IMR-90 (cell line): ENCODE measurements around the gene FGF12. TPM values are rescaled to one million over a fixed set of nuclear protein-coding genes. Genes with fewer than 3 reads are reported as not detected.

Experiments
- ATAC-seq: fragments of 200-7000 bp; cut with Tn5 transposase; 2 replicates; pipeline ENCODE4 v1.9.1; 2020; ENCODE audit warnings: low read depth, mild to moderate bottlenecking, moderate library complexity
- BruUV-seq: library from RNA; stranded (reverse); fragments of 400-500 nt; replicated peaks from 2 replicates; lab custom pipeline; 2021; lab: Mats Ljungman, UMichigan
- CTCF ChIA-PET: fragments of 300-600 bp; formaldehyde crosslinking; extraction: SDS; loops from one replicate; lab custom pipeline; 2021; ENCODE audit warnings: antibody characterized with exemption; lab: Yijun Ruan, JAX
- POLR2A ChIA-PET: fragments of 300-600 bp; sonication (Branson Sonifier 250); formaldehyde crosslinking; loops from one replicate; lab custom pipeline; 2022; ENCODE audit warnings: antibody characterized with exemption; ENCODE audit not compliant: unreplicated experiment; lab: Charles Lee
- DNase-seq: peaks from one replicate; pipeline ENCODE4 v3.0.0; 2013
- H2AFZ ChIP-seq: replicated peaks from 2 replicates; pipeline ENCODE3; 2013; ENCODE audit warnings: low read length, mild to moderate bottlenecking; ENCODE audit not compliant: poor library complexity
- H2AK5ac ChIP-seq: 2 replicates; pipeline ENCODE4 v1.6.1; 2013; ENCODE audit warnings: low read depth, low read length, inconsistent platforms
- H2AK9ac ChIP-seq: replicated peaks from 2 replicates; pipeline ENCODE3; 2013; ENCODE audit warnings: mild to moderate bottlenecking, low read depth, low read length, moderate library complexity; ENCODE audit not compliant: poor library complexity
- H2BK120ac ChIP-seq: 2 replicates; pipeline ENCODE4 v1.6.1; 2013; ENCODE audit warnings: low read depth, low read length, inconsistent platforms
- H2BK15ac ChIP-seq: 3 replicates; pipeline ENCODE4 v1.6.1; 2013; ENCODE audit warnings: low read depth, low read length, inconsistent platforms
- H2BK20ac ChIP-seq: 2 replicates; pipeline ENCODE4 v1.6.1; 2013; ENCODE audit warnings: low read depth, mild to moderate bottlenecking, inconsistent platforms, low read length, moderate library complexity
- H2BK5ac ChIP-seq: 2 replicates; pipeline ENCODE4 v1.6.1; 2013; ENCODE audit warnings: mild to moderate bottlenecking, low read depth, low read length, inconsistent platforms; ENCODE audit not compliant: poor library complexity, severe bottlenecking
- H3K14ac ChIP-seq: replicated peaks from 2 replicates; pipeline ENCODE4 v1.6.1; 2013; ENCODE audit warnings: low read depth, low read length, inconsistent platforms
- H3K18ac ChIP-seq: 2 replicates; pipeline ENCODE4 v1.6.1; 2013; ENCODE audit warnings: low read depth, low read length, control low read depth
- H3K23ac ChIP-seq: 2 replicates; pipeline ENCODE4 v1.6.1; 2013; ENCODE audit warnings: low read depth, low read length, inconsistent platforms
- H3K27ac ChIP-seq: 2 replicates; pipeline ENCODE4 v1.5.1; 2013; ENCODE audit warnings: mild to moderate bottlenecking, control low read depth, low read length; ENCODE audit not compliant: insufficient read depth
- H3K27me3 ChIP-seq: 2 replicates; pipeline ENCODE4 v1.6.1; 2013; ENCODE audit warnings: low read length; ENCODE audit not compliant: control insufficient read depth, insufficient read depth
- H3K36me3 ChIP-seq: 2 replicates; pipeline ENCODE4 v1.6.1; 2013; ENCODE audit warnings: low read length, mixed read lengths; ENCODE audit not compliant: control insufficient read depth, insufficient read depth
- H3K4ac ChIP-seq: 2 replicates; pipeline ENCODE4 v1.6.1; 2013; ENCODE audit warnings: low read depth, low read length, inconsistent platforms
- H3K4me1 ChIP-seq: 2 replicates; pipeline ENCODE4 v1.6.1; 2013; ENCODE audit warnings: low read length, mixed read lengths; ENCODE audit not compliant: control insufficient read depth, insufficient read depth
- H3K4me2 ChIP-seq: 2 replicates; pipeline ENCODE4 v1.6.1; 2013; ENCODE audit warnings: low read depth, mild to moderate bottlenecking, control low read depth, low read length, moderate library complexity
- H3K4me3 ChIP-seq: 2 replicates; pipeline ENCODE4 v1.5.1; 2013; ENCODE audit warnings: low read depth, mild to moderate bottlenecking, control low read depth, low read length, moderate library complexity; ENCODE audit not compliant: insufficient read depth
- H3K56ac ChIP-seq: 2 replicates; pipeline ENCODE4 v1.6.1; 2013; ENCODE audit warnings: low read length, inconsistent platforms; ENCODE audit not compliant: insufficient read depth; ENCODE audit errors: extremely low read depth
- H3K79me1 ChIP-seq, 2 experiments: 2 replicates each; pipeline ENCODE4 v1.6.1; 2013; ENCODE audit warnings: low read length in 2 of 2, inconsistent platforms in 1 of 2, low read depth in 1 of 2
- H3K9ac ChIP-seq: 2 replicates; pipeline ENCODE4 v1.6.1; 2013; ENCODE audit warnings: low read depth, low read length, control low read depth
- H3K9me1 ChIP-seq: 2 replicates; pipeline ENCODE4 v1.6.1; 2013; ENCODE audit warnings: low read length, inconsistent platforms; ENCODE audit not compliant: insufficient read depth
- H3K9me3 ChIP-seq: 2 replicates; pipeline ENCODE4 v1.6.1; 2013; ENCODE audit warnings: low read length; ENCODE audit not compliant: control insufficient read depth, insufficient read depth
- H4K20me1 ChIP-seq: 2 replicates; pipeline ENCODE4 v1.6.1; 2013; ENCODE audit warnings: low read length, inconsistent platforms; ENCODE audit not compliant: insufficient read depth
- H4K5ac ChIP-seq: 2 replicates; pipeline ENCODE4 v1.6.1; 2013; ENCODE audit warnings: mild to moderate bottlenecking, low read depth, low read length, control low read depth
- H4K8ac ChIP-seq, 2 experiments: 2 replicates each; pipeline ENCODE4 v1.6.1; 2013; ENCODE audit warnings: low read depth in 2 of 2, low read length in 2 of 2, control low read depth in 1 of 2, inconsistent platforms in 1 of 2
- H4K91ac ChIP-seq: 2 replicates; pipeline ENCODE4 v1.6.1; 2013; ENCODE audit warnings: low read depth, low read length, inconsistent platforms; ENCODE audit not compliant: insufficient read depth
- BHLHE40 ChIP-seq: fragments of 150-350 bp; IDR thresholded peaks from 2 replicates; pipeline ENCODE4 v1.6.1; 2016; ENCODE audit warnings: mild to moderate bottlenecking, low read depth, low read length
- CTCF ChIP-seq: conservative IDR thresholded peaks from 2 replicates; pipeline ENCODE4 v1.5.1; 2012; ENCODE audit warnings: mild to moderate bottlenecking, low read depth, low read length, improper control_type of control experiment
- ELK1 ChIP-seq: fragments of 150-350 bp; IDR thresholded peaks from 2 replicates; pipeline ENCODE4 v1.6.1; 2016; ENCODE audit warnings: low read depth, mild to moderate bottlenecking, low read length, moderate library complexity, borderline replicate concordance
- FOS ChIP-seq: fragments of 150-350 bp; IDR thresholded peaks from 2 replicates; pipeline ENCODE4 v1.6.1; 2016; ENCODE audit warnings: low read depth, low read length
- RAD21 ChIP-seq: IDR thresholded peaks from 2 replicates; pipeline ENCODE4 v1.6.1; 2012; ENCODE audit warnings: low read length, improper control_type of control experiment
- RCOR1 ChIP-seq: IDR thresholded peaks from 2 replicates; pipeline ENCODE4 v1.6.1; 2012; ENCODE audit warnings: mild to moderate bottlenecking, low read length, improper control_type of control experiment; ENCODE audit not compliant: insufficient replicate concordance
- WGBS, 2 experiments: methylation state at CpG; one replicate each; pipeline versions ENCODE4 v1.1.5 to v1.1.7; 2013; ENCODE audit warnings: missing lambda C conversion rate in 2 of 2; ENCODE audit not compliant: insufficient read length in 1 of 2; ENCODE audit errors: extremely low coverage in 2 of 2; 5-methylcytosine and 5-hydroxymethylcytosine counted together
- dilution Hi-C: fragments of 300-500 bp; cut with HindIII; formaldehyde crosslinking; loops from one replicate; pipeline ENCODE4 v1.14.3; 2018; ENCODE audit warnings: low sequenced_read_pairs; ENCODE audit not compliant: unreplicated experiment
- in situ Hi-C: fragments of 300-500 bp; cut with MboI; formaldehyde crosslinking; loops from 3 replicates; pipeline ENCODE4 v1.14.3; 2019; ENCODE audit warnings: low sequenced_read_pairs, inconsistent platforms, mixed read lengths
- intact Hi-C: fragments of 100-400 bp; cut with micrococcal nuclease; formaldehyde crosslinking; loops from 2 replicates; pipeline ENCODE4 v1.10.0; 2022
- polyA plus RNA-seq, 3 experiments: library from polyadenylated mRNA; depleted of rRNA; stranded (reverse); fragments of >200 nt; gene quantifications; 2 replicates each; pipeline ENCODE4 v1.2.3, GENCODE V29; 2012; ENCODE audit warnings: low replicate concordance in 1 of 3
- total RNA-seq: library from RNA; depleted of rRNA; stranded (reverse); fragments of >200 nt; gene quantifications from 2 replicates; pipeline ENCODE4 v1.2.3, GENCODE V29; 2012

FGF12 gene
- total and polyA plus RNA-seq, 2 of the 4 experiments (the other 2 are of a cell fraction): not detected

- Histone ChIP-seq H3K18ac (no peak overlapping the region), H3K9me1 (no peaks in the 10 kb centered on the region), H3K4me2 (no peak overlapping the region), H2BK5ac (no peak overlapping the region), H2AFZ (no peak overlapping the region), H4K8ac (no peak overlapping the region), H4K5ac (no peak overlapping the region), H4K91ac (no peak overlapping the region), H3K14ac (no peak overlapping the region), H3K56ac (no peak overlapping the region), H2BK20ac (no peak overlapping the region), H3K27me3 (no peaks in the 10 kb centered on the region), H3K4ac (no peak overlapping the region), H3K4me1 (no peaks in the 10 kb centered on the region), H3K79me1 (no peaks in the 10 kb centered on the region), H2BK15ac (no peak overlapping the region), H3K27ac (no peak overlapping the region), H4K20me1 (no peaks in the 10 kb centered on the region), H2AK9ac (no peak overlapping the region), H2BK120ac (no peak overlapping the region), H3K23ac (no peak overlapping the region), H3K9ac (no peak overlapping the region), H3K36me3 (no peaks in the 10 kb centered on the region), H3K4me3 (no peak overlapping the region), H2AK5ac (no peak overlapping the region), H3K9me3 (peaks cover 8% of the 10 kb centered on the region; the same call in 1 of the 2 replicates)
- dilution Hi-C loops (no loop called here), in situ Hi-C loops (no loop called here), intact Hi-C loops (no loop called here)
- CTCF ChIA-PET: no interaction called here
- no TSS peak for BruUV-seq
- TF ChIP-seq RCOR1: no peak
- TF ChIP-seq FOS: no peak
- TF ChIP-seq CTCF: no peak
- TF ChIP-seq RAD21: no peak
- TF ChIP-seq ELK1: no peak
- no peak for TF ChIP-seq BHLHE40
- ATAC-seq: no peak
- no CpG with 5 or more reads among the region's 5 CpGs for WGBS, 2 experiments
- no peak for DNase-seq
- POLR2A ChIA-PET: no interaction called here
These were observed 182.0 kb downstream of the FGF12 start for GRCh38 chr3:192545333-192545732.
